ENCODE data around the gene NDUFV1. TPM values are rescaled to one million over a fixed set of nuclear protein-coding genes. Genes with fewer than 3 reads are reported as not detected.

Gene NDUFV1
- total and polyA plus RNA-seq, 12 donors: 295 to 712 (median 613) TPM

DNA sequence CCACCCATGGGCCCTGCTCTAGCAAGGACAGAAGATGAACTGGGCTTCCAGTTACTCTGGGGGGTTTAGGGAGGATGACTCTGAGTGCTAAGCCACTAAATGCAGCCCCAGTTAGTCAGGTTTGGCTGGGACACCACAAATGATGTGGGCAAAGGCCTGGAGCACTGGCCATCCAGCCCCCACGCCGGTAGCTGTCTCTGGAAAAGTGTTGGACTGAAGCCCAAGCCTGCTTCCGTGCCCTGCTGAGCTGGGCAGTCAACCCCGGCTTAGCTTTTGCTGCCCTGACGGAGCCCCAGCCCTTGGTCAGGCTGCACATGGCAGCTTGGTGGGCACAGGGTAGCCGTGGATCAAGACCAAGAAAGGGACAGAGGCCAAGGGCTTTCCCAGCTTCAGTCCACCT is 28.8 kb upstream of the NDUFV1 start:
- DNase-seq: no peak
- Histone ChIP-seq H3K27me3 (peaks cover 0 to 26% (median 15%) of the 10 kb centered on the region in 7 donors), H3K27ac (no peak overlapping the region), H3K36me3 (no peaks in the 10 kb centered on the region), H3K4me1 (peaks cover 0 to 18% (median 5%) of the 10 kb centered on the region in 9 donors), H3K4me3 (no peak overlapping the region), H3K9me3 (no peaks in the 10 kb centered on the region)
- peak in 2 of 8 donors; percentile 9 to 40 for ATAC-seq
- intact Hi-C loops (cut with DNase I): loop anchor here in 2 of 10 donors (10.0 kb wide), 1 partner anchor 77 kb away; the partner anchor contains the start of gene ACY3 (in 2 of the 2)
- WGBS, 2 donors: 57 to 72% methylated on average over 6 of the region's 6 CpGs
- TF ChIP-seq, protein P1, sequence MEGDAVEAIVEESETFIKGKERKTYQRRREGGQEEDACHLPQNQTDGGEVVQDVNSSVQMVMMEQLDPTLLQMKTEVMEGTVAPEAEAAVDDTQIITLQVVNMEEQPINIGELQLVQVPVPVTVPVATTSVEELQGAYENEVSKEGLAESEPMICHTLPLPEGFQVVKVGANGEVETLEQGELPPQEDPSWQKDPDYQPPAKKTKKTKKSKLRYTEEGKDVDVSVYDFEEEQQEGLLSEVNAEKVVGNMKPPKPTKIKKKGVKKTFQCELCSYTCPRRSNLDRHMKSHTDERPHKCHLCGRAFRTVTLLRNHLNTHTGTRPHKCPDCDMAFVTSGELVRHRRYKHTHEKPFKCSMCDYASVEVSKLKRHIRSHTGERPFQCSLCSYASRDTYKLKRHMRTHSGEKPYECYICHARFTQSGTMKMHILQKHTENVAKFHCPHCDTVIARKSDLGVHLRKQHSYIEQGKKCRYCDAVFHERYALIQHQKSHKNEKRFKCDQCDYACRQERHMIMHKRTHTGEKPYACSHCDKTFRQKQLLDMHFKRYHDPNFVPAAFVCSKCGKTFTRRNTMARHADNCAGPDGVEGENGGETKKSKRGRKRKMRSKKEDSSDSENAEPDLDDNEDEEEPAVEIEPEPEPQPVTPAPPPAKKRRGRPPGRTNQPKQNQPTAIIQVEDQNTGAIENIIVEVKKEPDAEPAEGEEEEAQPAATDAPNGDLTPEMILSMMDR (IDR thresholded peaks at IDR 0.05): no peak

DNA sequence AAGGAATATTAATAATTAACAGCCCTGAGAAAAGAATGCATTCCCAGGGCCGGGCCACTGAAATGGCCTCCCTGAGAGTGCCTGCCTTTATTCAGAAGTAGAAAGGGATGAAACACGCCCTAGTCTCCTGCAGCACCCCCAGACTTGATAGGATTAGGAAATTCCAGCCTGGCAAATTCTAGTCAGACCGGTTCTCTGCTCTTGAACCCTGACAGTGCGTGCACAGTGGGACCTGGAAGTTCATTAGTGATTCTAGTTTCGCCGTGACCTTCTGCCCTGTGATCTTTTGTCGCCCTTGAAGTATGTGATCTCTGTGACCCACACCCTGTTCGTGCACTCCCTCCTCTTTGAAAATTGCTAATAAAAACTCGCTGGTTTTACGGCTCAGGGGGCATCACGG is 25.3 kb upstream of the NDUFV1 start:
- peaks cover 0 to 38% (median 16%) of the 10 kb centered on the region in 9 donors for H3K4me1 ChIP-seq
- H3K9me3 ChIP-seq: no peaks in the 10 kb centered on the region
- H3K36me3 ChIP-seq: peaks cover 0 to 19% (median 0%) of the 10 kb centered on the region in 9 donors
- 64 to 66% methylated on average over 11 of the region's 11 CpGs for WGBS, 2 donors
- H3K27ac ChIP-seq: no peak overlapping the region
- intact Hi-C loops (cut with DNase I): loop anchor here in 2 of 10 donors (5.0 to 10.0 kb wide), 2 partner anchors 74 to 77 kb away; partner anchors contain the start of genes CDK2AP2 (in 2 of the 2) and PITPNM1 (in 2 of the 2)
- DNase-seq (no peak), ATAC-seq (no peak)
- TF ChIP-seq, protein P1 (IDR thresholded peaks at IDR 0.05): no peak
- peaks cover 0 to 15% (median 5%) of the 10 kb centered on the region in 7 donors for H3K27me3 ChIP-seq
- no peak overlapping the region for H3K4me3 ChIP-seq

DNA sequence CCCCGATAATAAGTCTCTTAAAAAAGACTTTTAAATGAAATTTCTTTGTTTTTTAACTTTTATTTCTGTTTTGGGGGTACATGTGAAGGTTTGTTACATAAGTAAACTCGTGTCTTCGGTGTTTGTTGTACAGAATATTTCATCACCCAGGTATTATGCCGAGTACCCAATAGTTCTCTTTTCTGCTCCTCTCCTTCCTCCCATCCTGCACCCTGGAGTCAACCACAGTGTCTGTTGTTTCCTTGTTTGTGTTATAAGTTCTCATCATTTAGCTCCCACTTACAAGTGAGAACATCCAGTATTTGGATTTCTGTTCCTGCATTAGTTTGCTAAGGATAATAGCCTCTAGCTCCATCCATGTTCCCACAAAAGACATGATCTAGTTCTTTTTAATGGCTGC is 24.7 kb upstream of the NDUFV1 start:
- DNase-seq (no peak), ATAC-seq (no peak)
- Histone ChIP-seq H3K27me3 (peaks cover 0 to 15% (median 3%) of the 10 kb centered on the region in 7 donors), H3K36me3 (peaks cover 0 to 24% (median 0%) of the 10 kb centered on the region in 9 donors), H3K9me3 (no peaks in the 10 kb centered on the region), H3K27ac (no peak overlapping the region), H3K4me1 (peaks cover 0 to 42% (median 16%) of the 10 kb centered on the region in 9 donors), H3K4me3 (no peak overlapping the region)
- intact Hi-C loops (cut with DNase I): loop anchor here in 2 of 10 donors (5.0 to 10.0 kb wide), 2 partner anchors 75 to 77 kb away; partner anchors contain the start of genes CDK2AP2 (in 2 of the 2) and PITPNM1 (in 2 of the 2)
- 86 to 89% methylated on average over 4 of the region's 4 CpGs for WGBS, 2 donors
- TF ChIP-seq, protein P1 (IDR thresholded peaks at IDR 0.05): no peak

DNA sequence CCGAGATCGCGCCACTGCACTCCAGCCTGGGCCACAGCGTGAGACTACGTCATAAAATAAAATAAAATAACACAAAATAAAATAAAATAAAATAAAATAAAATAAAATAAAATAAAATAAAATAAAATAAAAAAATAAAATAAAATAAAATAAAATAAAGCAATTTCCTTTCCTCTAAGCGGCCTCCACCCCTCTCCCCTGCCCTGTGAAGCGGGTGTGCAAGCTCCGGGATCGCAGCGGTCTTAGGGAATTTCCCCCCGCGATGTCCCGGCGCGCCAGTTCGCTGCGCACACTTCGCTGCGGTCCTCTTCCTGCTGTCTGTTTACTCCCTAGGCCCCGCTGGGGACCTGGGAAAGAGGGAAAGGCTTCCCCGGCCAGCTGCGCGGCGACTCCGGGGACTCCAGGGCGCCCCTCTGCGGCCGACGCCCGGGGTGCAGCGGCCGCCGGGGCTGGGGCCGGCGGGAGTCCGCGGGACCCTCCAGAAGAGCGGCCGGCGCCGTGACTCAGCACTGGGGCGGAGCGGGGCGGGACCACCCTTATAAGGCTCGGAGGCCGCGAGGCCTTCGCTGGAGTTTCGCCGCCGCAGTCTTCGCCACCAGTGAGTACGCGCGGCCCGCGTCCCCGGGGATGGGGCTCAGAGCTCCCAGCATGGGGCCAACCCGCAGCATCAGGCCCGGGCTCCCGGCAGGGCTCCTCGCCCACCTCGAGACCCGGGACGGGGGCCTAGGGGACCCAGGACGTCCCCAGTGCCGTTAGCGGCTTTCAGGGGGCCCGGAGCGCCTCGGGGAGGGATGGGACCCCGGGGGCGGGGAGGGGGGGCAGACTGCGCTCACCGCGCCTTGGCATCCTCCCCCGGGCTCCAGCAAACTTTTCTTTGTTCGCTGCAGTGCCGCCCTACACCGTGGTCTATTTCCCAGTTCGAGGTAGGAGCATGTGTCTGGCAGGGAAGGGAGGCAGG is 23.2 kb upstream of the NDUFV1 start, which contains the start of gene GSTP1:
GSTP1 (plus strand) TSS at position 566 of the 958 bp plus-strand sequence; CDS start at position 598, 32 bp downstream.
- peak; percentile 92 to 95 for DNase-seq
- H3K36me3 ChIP-seq: peaks cover 0 to 37% (median 5%) of the 10 kb centered on the region in 9 donors
- peaks cover 0 to 50% (median 16%) of the 10 kb centered on the region in 9 donors for H3K4me1 ChIP-seq
- 1 to 2% methylated on average over 75 to 81 of the region's 81 CpGs for WGBS, 2 donors
- H3K27me3 ChIP-seq: peaks cover 0 to 8% (median 0%) of the 10 kb centered on the region in 7 donors
- intact Hi-C loops (cut with DNase I): loop anchor here in 3 of 10 donors (1.0 to 10.0 kb wide), 3 partner anchors 23 to 79 kb away; partner anchors contain the start of genes CDK2AP2 (in 2 of the 3), NDUFV1 (in 2 of the 3) and PITPNM1 (in 2 of the 3)
- ATAC-seq: peak; percentile 97 to 98 (median 97)
- H3K4me3 ChIP-seq: peak within 1 kb of the TSS; percentile 51 to 92 (median 80)
- TF ChIP-seq, protein P1 (IDR thresholded peaks at IDR 0.05): peak; percentile 64 to 93 (median 83)
- no peaks in the 10 kb centered on the region for H3K9me3 ChIP-seq
- H3K27ac ChIP-seq: peak within 1 kb of the TSS; percentile 82 to 100 (median 97)
